GM18861 (cell line): Measurements from ENCODE around the gene RCHY1.
A peak's percentile ranks its signal among the peaks of the same experiment; 100 is the strongest.
"Not testable (repeated sequence)": the region's sequence is repeated elsewhere in the genome, so short reads cannot be mapped to it uniquely, and the experiment has no call there.

Experiments used
- ATAC-seq: cut with Tn5 transposase; IDR thresholded peaks from one replicate; pipeline ENCODE4 v1.9.1; 2021; ENCODE audit not compliant: unreplicated experiment

RCHY1 gene

GRCh38 chr4:75519452-75519851 is 5.2 kb upstream of the RCHY1 start:
- ATAC-seq = not testable (repeated sequence)

GRCh38 chr4:75516144-75516543 is 1.9 kb upstream of the RCHY1 start:
- ATAC-seq = no peak

- ATAC-seq = no peak
Measured at GRCh38 chr4:75514949-75515612, 878 bp upstream of the RCHY1 start.

- no peak for ATAC-seq
Measured at GRCh38 chr4:75513526-75514130, 575 bp downstream of the RCHY1 start.

DNA sequence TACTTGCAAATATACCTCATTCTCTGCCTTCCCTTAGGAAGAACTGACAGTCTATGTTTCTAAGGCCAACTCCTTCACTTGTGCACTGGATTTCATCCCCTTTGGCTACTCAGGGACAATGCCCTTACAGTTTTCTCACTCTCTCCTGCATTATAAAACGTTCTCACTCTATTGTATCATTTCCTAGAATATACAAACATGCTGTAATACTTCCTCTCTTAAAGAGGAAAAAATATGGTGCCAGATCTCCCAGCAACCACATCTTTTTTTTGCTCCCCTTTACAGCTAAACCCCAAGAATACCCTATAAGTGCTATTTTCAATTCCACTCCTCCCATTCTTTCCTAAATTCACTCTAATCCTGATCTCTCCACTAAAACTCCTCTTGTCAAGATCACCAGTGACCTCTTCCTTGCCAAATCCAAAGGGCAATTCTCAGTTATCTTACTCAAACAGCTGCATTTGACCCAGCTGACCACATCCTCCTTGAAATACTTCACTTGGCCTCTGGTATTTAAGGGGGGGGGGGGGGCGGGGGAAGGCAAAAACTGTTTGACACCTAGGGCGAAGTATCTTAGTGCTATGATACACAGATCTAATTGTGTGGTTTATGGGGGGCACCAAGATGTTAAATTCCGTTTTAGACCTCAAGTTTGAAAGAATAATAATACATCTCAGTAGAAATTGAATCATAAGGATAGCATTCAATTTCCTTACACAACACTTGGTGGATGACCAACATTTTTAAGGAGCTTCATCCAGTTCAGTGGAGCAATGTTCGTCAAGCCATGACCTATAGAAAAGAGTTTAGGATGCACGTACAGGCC is 1.6 kb downstream of the RCHY1 start:
- ATAC-seq = peak; percentile 25

DNA sequence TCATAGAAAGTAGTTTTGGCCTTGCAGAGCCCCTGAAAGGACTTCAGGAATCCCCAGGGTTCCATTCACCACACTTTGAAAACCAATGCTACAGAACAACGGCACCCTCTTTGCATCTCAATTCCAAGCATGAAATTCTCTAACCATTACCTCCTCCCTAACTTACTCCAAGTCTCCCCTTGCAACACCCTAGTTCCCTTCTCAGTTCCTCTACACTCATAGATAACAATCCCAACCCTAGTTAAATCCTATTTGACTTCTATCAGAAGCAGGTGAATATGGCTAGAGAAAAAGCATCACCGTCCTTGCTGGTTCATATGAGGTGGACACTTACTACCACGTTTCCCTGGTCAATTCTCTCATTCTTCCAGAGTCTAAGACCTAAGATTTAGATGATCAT is 2.4 kb downstream of the RCHY1 start:
- ATAC-seq = no peak

GRCh38 chr4:75509592-75509991 is 4.6 kb downstream of the RCHY1 start:
- ATAC-seq = not testable (repeated sequence)

- no peak for ATAC-seq
Measured at GRCh38 chr4:75505630-75506029, 8.6 kb downstream of the RCHY1 start.

DNA sequence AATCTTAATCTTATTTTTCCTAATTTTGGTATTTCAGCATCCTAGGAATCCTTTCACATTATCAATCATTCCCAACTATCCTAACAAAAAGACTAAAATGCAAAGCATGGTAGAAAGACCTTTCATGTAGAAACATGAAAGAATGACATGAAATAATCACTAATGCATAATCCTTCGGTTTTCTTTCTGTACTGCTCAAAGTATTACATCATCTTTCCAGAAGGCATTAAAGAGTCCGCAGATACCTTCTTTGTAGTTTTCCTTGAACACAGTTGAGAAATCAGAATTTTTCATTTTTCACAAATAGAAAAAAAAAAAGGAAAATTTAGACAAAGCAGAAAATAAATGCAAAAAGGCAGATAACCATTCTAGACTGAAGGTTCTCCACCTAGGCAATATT is 11.5 kb downstream of the RCHY1 start:
- ATAC-seq = no peak

GRCh38 chr4:75499900-75500299 is 14.3 kb downstream of the RCHY1 start:
- ATAC-seq = no peak

- ATAC-seq = no peak
Measured at GRCh38 chr4:75498041-75498440, 16.2 kb downstream of the RCHY1 start.

GRCh38 chr4:75497133-75497532 is 17.1 kb downstream of the RCHY1 start:
- ATAC-seq = no peak

- no peak for ATAC-seq
Measured at GRCh38 chr4:75496406-75496805, 17.8 kb downstream of the RCHY1 start.

GRCh38 chr4:75495476-75495875 is 18.7 kb downstream of the RCHY1 start:
- ATAC-seq = no peak

DNA sequence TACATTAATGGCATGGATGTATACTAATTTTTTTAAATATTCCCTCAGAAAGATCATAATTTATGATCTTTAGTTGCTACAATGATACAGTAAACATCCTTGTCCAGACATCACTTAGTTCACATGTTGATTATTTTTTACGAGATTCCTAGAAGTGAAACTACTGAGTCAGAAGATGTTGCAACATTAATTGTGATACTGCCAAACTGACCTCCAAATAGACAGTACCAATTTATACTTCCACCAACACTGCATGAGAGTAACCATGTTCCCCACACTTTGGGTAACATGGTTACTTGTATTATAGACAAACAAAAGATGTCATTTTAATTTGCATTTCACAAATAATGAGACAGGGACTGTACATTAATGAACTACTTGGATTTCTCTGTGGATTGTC is 19.6 kb downstream of the RCHY1 start:
- ATAC-seq = no peak

GRCh38 chr4:75490155-75490554 is 24.0 kb downstream of the RCHY1 start:
- ATAC-seq = no peak

GRCh38 chr4:75484190-75484589 is 30.0 kb downstream of the RCHY1 start:
- no peak for ATAC-seq

DNA sequence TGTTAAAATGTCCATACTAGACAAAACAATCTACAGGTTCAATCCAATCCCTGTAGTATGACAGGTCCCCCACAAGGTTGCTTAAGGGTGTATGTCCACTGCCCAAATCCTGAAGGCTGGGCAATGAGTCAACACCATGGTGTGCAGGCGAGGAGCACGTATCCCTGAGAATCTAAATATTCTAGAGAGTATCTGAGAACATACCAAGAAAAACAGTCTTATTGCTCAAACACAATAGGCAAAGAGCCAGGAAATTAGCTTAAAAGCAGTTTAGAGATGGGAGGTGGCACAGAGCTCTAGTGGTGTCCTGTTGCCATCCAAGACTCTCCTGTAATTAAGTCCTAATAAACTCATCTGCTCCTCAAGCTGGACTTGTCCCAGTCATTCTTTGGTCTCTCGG is 37.0 kb downstream of the RCHY1 start:
- ATAC-seq = no peak

DNA sequence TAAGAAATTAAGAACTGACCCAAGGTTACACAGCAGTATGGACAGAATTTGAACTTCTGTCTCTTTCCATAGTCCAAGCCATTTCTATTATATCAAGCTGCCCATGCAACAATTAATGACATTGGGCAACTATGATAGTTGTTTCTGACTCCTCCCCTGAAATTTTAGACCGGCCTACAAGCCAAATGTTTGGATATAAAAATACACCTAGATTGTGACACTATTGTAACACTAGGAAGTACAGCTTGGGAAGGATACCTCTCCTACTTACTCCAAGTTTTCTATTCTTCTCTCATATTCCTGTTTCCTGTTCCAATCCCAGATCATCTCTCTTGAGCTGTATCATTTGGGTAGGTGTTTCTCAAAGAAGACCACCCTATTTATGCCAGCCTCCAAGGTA is 43.5 kb downstream of the RCHY1 start:
- no peak for ATAC-seq

DNA sequence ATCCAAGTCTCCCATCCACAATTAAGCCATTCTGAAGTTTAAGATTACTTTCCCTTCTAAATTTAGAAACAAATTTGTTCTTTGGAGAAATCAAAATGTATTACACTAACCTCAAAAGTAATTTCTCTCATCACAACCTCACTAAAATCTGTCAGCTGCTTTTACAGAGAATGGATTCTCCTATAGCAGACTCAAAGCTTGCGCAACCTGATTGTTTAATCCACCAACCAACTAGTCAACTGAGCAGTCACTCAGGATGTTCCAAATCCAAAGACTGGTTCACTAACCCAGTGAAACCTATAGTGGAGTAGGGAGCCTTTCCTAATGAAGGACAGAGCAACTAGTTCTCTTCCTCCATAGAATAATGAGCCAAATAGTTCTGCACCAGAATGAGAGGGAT is 44.3 kb downstream of the RCHY1 start:
- no peak for ATAC-seq

GRCh38 chr4:75457365-75457764 is 56.8 kb downstream of the RCHY1 start:
- no peak for ATAC-seq

DNA sequence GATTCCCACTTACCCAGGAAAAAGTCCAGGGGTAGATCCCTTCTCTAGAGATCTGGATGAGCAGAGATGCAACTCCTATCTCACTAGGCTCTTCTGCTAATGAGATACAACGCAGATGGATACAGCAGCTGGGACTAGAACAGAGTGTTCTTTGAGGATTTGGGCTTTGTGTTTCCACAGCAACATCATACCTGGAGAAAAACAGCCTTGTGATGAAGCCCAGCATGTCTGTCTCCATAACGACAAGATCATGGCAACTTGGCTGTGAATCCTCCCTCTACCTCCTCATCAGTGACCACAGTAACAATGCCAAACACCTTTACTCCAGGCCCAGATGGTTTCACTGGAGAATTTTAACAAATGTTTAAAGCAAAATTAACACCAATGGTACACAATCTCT is 80.1 kb downstream of the RCHY1 start:
- ATAC-seq = no peak
